ENCODE measurements around the gene TSEN15.

GRCh38 chr1:184056921-184057555 lies 5.5 kb downstream of the TSEN15 start:
- TF ChIP-seq CTCF (IDR thresholded peaks at IDR 0.05; ENCODE audit: low read depth, low read length, poor library complexity, severe bottlenecking) = no peak
- no peak for TF ChIP-seq EZH2phosphoT487 (IDR thresholded peaks at IDR 0.05; ENCODE audit: borderline replicate concordance, low read length)
